Islet of Langerhans (tissue), 1 donor: ENCODE data around the gene IFRD1.

Source experiments
- FAIRE-seq: peaks from one replicate; lab custom pipeline; 2011; peaks lifted over from hg19 to GRCh38; lab: Jason Lieb, UNC

Gene IFRD1

GRCh38 chr7:112449902-112450806 is at the start of gene IFRD1:
Gene IFRD1, plus strand, starts transcription at chr7:112450460. Its CDS starts 229 bp downstream, at chr7:112450689.
- FAIRE-seq: no peak

- no peak for FAIRE-seq
Measured at GRCh38 chr7:112404321-112404720, 45.9 kb upstream of the IFRD1 start.

- no peak for FAIRE-seq
Measured at GRCh38 chr7:112405286-112405685, 45.0 kb upstream of the IFRD1 start.

- FAIRE-seq: no peak
Measured at GRCh38 chr7:112407261-112407660, 43.0 kb upstream of the IFRD1 start.

- no peak for FAIRE-seq
Measured at GRCh38 chr7:112410092-112410491, 40.2 kb upstream of the IFRD1 start.

- peak; percentile 74 for FAIRE-seq
Measured at GRCh38 chr7:112411186-112411795, 39.0 kb upstream of the IFRD1 start.

GRCh38 chr7:112414855-112415490 is 35.3 kb upstream of the IFRD1 start:
- FAIRE-seq: peak; percentile 99

GRCh38 chr7:112416127-112416526 is 34.1 kb upstream of the IFRD1 start:
- FAIRE-seq: no peak

GRCh38 chr7:112419543-112420130 is 30.6 kb upstream of the IFRD1 start:
- FAIRE-seq: no peak

GRCh38 chr7:112420236-112420861 is 29.9 kb upstream of the IFRD1 start:
- FAIRE-seq: no peak

- no peak for FAIRE-seq
Measured at GRCh38 chr7:112421666-112422486, 28.4 kb upstream of the IFRD1 start.

GRCh38 chr7:112422842-112423496 is 27.3 kb upstream of the IFRD1 start:
- FAIRE-seq: no peak

GRCh38 chr7:112423987-112424386 is 26.3 kb upstream of the IFRD1 start:
- FAIRE-seq: no peak

GRCh38 chr7:112427984-112428383 is 22.3 kb upstream of the IFRD1 start:
- FAIRE-seq: no peak

GRCh38 chr7:112428715-112429114 is 21.5 kb upstream of the IFRD1 start:
- FAIRE-seq: no peak

GRCh38 chr7:112430649-112431048 is 19.6 kb upstream of the IFRD1 start:
- FAIRE-seq: no peak

GRCh38 chr7:112431803-112432202 is 18.5 kb upstream of the IFRD1 start:
- no peak for FAIRE-seq

GRCh38 chr7:112433289-112433688 is 17.0 kb upstream of the IFRD1 start:
- no peak for FAIRE-seq

- no peak for FAIRE-seq
Measured at GRCh38 chr7:112437072-112437471, 13.2 kb upstream of the IFRD1 start.

- FAIRE-seq: no peak
Measured at GRCh38 chr7:112439476-112439875, 10.8 kb upstream of the IFRD1 start.

GRCh38 chr7:112442210-112442609 is 8.1 kb upstream of the IFRD1 start:
- FAIRE-seq: no peak
